ENCODE results near the gene RAB30. TPM values are rescaled to one million over a fixed set of nuclear protein-coding genes. Genes with fewer than 3 reads are reported as not detected.
"Not testable (repeated sequence)": the region's sequence is repeated elsewhere in the genome, so short reads cannot be mapped to it uniquely, and the experiment has no call there.

The RAB30 gene
- total RNA-seq, 2 donors from 2014 or later = 8.4 to 15.8 TPM

DNA sequence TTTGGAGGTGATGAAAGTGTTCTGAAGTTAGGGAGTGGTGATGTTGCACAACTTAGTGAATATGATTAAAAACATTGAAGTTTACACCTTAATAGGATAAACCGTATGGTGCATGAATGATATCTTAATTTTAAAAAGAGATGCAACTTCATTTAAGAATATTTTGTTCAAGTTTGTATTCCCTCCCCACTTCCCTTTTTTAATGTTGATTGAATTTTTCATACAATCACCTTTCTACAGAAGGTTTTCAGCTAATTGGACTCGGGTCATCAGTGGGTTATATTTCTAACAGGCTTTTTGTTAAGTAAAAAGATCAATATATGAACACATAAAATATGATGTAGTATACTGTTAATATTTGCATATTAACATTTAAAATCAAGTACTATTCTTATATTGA is 97.6 kb downstream of the RAB30 start:
- TF ChIP-seq, protein P1, sequence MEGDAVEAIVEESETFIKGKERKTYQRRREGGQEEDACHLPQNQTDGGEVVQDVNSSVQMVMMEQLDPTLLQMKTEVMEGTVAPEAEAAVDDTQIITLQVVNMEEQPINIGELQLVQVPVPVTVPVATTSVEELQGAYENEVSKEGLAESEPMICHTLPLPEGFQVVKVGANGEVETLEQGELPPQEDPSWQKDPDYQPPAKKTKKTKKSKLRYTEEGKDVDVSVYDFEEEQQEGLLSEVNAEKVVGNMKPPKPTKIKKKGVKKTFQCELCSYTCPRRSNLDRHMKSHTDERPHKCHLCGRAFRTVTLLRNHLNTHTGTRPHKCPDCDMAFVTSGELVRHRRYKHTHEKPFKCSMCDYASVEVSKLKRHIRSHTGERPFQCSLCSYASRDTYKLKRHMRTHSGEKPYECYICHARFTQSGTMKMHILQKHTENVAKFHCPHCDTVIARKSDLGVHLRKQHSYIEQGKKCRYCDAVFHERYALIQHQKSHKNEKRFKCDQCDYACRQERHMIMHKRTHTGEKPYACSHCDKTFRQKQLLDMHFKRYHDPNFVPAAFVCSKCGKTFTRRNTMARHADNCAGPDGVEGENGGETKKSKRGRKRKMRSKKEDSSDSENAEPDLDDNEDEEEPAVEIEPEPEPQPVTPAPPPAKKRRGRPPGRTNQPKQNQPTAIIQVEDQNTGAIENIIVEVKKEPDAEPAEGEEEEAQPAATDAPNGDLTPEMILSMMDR (conservative IDR thresholded peaks at IDR 0.05) = no peak
- Histone ChIP-seq H3K27ac (ENCODE audit: low read depth, low read length) (no peak overlapping the region), H3K27me3 (ENCODE audit: control insufficient read depth, insufficient read depth, low read length, poor library complexity, severe bottlenecking) (no peaks in the 10 kb centered on the region), H3K9me3 (ENCODE audit: control insufficient read depth, low read length) (no peaks in the 10 kb centered on the region), H3K4me1 (ENCODE audit: control insufficient read depth, insufficient read depth, low read length) (no peaks in the 10 kb centered on the region), H3K9ac (ENCODE audit: extremely low read depth, low read length, poor library complexity, severe bottlenecking) (no peak overlapping the region), H3K36me3 (ENCODE audit: control insufficient read depth, insufficient read depth, low read length) (no peaks in the 10 kb centered on the region), H3K4me3 (ENCODE audit: low read length) (no peak overlapping the region)
- Mint-ChIP-seq H3K27me3 (ENCODE audit: insufficient read depth) (no peaks in the 10 kb centered on the region), H3K4me3 (no peak overlapping the region), H3K27ac (no peak overlapping the region), H3K4me1 (no peaks in the 10 kb centered on the region), H3K9me3 (peaks cover 4% of the 10 kb centered on the region), H3K36me3 (ENCODE audit: low read depth) (no peaks in the 10 kb centered on the region)
- no peak for DNase-seq
- 100% methylated on average over 1 of the region's 2 CpGs; no CpG with 5 or more reads in 1 of the 2 experiments for WGBS, 2 experiments (ENCODE audit: insufficient coverage in 1 of 2, insufficient read length in 1 of 2)

GRCh38 chr11:82972103-82972502 is 99.6 kb downstream of the RAB30 start:
- Histone ChIP-seq H3K4me1 (ENCODE audit: control insufficient read depth, insufficient read depth, low read length) (no peaks in the 10 kb centered on the region), H3K9ac (ENCODE audit: extremely low read depth, low read length, poor library complexity, severe bottlenecking) (no peak overlapping the region), H3K27ac (ENCODE audit: low read depth, low read length) (no peak overlapping the region), H3K4me3 (ENCODE audit: low read length) (no peak overlapping the region), H3K36me3 (ENCODE audit: control insufficient read depth, insufficient read depth, low read length) (no peaks in the 10 kb centered on the region), H3K9me3 (ENCODE audit: control insufficient read depth, low read length) (no peaks in the 10 kb centered on the region), H3K27me3 (ENCODE audit: control insufficient read depth, insufficient read depth, low read length, poor library complexity, severe bottlenecking) (no peaks in the 10 kb centered on the region)
- no peak for DNase-seq
- H3K36me3 Mint-ChIP-seq (ENCODE audit: low read depth) = no peaks in the 10 kb centered on the region
- H3K9me3 Mint-ChIP-seq = peaks cover 4% of the 10 kb centered on the region
- WGBS, 2 experiments (ENCODE audit: insufficient coverage in 1 of 2, insufficient read length in 1 of 2) = 97% methylated on average over 1 of the region's 1 CpG; no CpG with 5 or more reads in 1 of the 2 experiments
- TF ChIP-seq, protein P1 (conservative IDR thresholded peaks at IDR 0.05) = no peak
- H3K27me3 Mint-ChIP-seq (ENCODE audit: insufficient read depth) = no peaks in the 10 kb centered on the region
- H3K27ac Mint-ChIP-seq = no peak overlapping the region
- H3K4me1 Mint-ChIP-seq = no peaks in the 10 kb centered on the region
- H3K4me3 Mint-ChIP-seq = no peak overlapping the region

DNA sequence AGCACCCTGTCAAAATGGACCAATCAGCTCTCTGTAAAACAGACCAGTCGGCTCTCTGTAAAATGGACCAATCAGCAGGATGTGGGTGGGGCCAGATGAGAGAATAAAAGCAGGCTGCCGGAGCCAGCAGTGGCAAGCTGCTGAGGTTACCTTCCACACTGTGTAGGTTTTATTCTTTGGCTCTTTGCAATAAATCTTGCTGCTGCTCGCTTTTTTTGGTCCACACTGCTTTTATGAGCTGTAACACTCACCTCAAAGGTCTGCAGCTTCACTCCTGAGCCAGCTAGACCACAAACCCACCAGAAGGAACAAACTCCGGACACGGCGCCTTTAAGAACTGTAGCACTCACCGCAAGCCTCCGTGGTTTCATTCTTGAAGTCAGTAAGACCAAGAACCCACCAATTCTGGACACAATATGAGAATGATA is 100.2 kb downstream of the RAB30 start:
- not testable (repeated sequence) for H3K4me1 Mint-ChIP-seq; H3K36me3 ChIP-seq (ENCODE audit: control insufficient read depth, insufficient read depth, low read length); H3K27me3 ChIP-seq (ENCODE audit: control insufficient read depth, insufficient read depth, low read length, poor library complexity, severe bottlenecking); H3K9me3 ChIP-seq (ENCODE audit: control insufficient read depth, low read length); H3K9me3 Mint-ChIP-seq; H3K27ac Mint-ChIP-seq; H3K36me3 Mint-ChIP-seq (ENCODE audit: low read depth); H3K27ac ChIP-seq (ENCODE audit: low read depth, low read length); DNase-seq; H3K4me1 ChIP-seq (ENCODE audit: control insufficient read depth, insufficient read depth, low read length); H3K4me3 ChIP-seq (ENCODE audit: low read length); H3K27me3 Mint-ChIP-seq (ENCODE audit: insufficient read depth); H3K4me3 Mint-ChIP-seq; H3K9ac ChIP-seq (ENCODE audit: extremely low read depth, low read length, poor library complexity, severe bottlenecking)
- 91 to 93% methylated on average over 4 to 8 of the region's 8 CpGs for WGBS, 2 experiments (ENCODE audit: insufficient coverage in 1 of 2, insufficient read length in 1 of 2)

GRCh38 chr11:82970507-82971083 is 101.1 kb downstream of the RAB30 start:
- not testable (repeated sequence) for H3K27me3 Mint-ChIP-seq (ENCODE audit: insufficient read depth); H3K4me3 ChIP-seq (ENCODE audit: low read length); DNase-seq; H3K27ac Mint-ChIP-seq; H3K4me1 Mint-ChIP-seq; H3K9me3 Mint-ChIP-seq; H3K4me3 Mint-ChIP-seq; H3K9me3 ChIP-seq (ENCODE audit: control insufficient read depth, low read length); H3K27me3 ChIP-seq (ENCODE audit: control insufficient read depth, insufficient read depth, low read length, poor library complexity, severe bottlenecking); H3K9ac ChIP-seq (ENCODE audit: extremely low read depth, low read length, poor library complexity, severe bottlenecking); H3K27ac ChIP-seq (ENCODE audit: low read depth, low read length); H3K36me3 ChIP-seq (ENCODE audit: control insufficient read depth, insufficient read depth, low read length); H3K36me3 Mint-ChIP-seq (ENCODE audit: low read depth); H3K4me1 ChIP-seq (ENCODE audit: control insufficient read depth, insufficient read depth, low read length)
- 95 to 97% methylated on average over 15 to 60 of the region's 60 CpGs for WGBS, 2 experiments (ENCODE audit: insufficient coverage in 1 of 2, insufficient read length in 1 of 2)
